Stimulated activated CD4-positive, alpha-beta T cell treated with anti-CD3 and anti-CD28 coated beads, Interleukin-1b, Interleukin-23, amount 100 ng/mL, for 4 hours (primary cell): Measurements from ENCODE around the gene SAE1.
A peak's percentile ranks its signal among the peaks of the same experiment; 100 is the strongest.
"Not testable (repeated sequence)": the region's sequence is repeated elsewhere in the genome, so short reads cannot be mapped to it uniquely, and the experiment has no call there.

ENCODE experiments used
- DNase-seq, 2 donors: peaks; one replicate each; pipeline ENCODE4 v3.0.0-alpha.2; 2020; ENCODE audit warnings: low read depth in 2 of 2

SAE1 gene

GRCh38 chr19:47130120-47130588, 481 bp upstream of the SAE1 start:
- no peak for DNase-seq

GRCh38 chr19:47132194-47132852, 1.7 kb downstream of the SAE1 start:
- no peak for DNase-seq

GRCh38 chr19:47133021-47133471, 2.4 kb downstream of the SAE1 start:
- no peak for DNase-seq

- DNase-seq, result no peak
Measured at GRCh38 chr19:47134545-47134944, 3.9 kb downstream of the SAE1 start.

GRCh38 chr19:47135156-47135555, 4.5 kb downstream of the SAE1 start:
- no peak for DNase-seq

GRCh38 chr19:47141252-47141651, 10.6 kb downstream of the SAE1 start:
- not testable (repeated sequence) for DNase-seq

- DNase-seq, result no peak
Measured at GRCh38 chr19:47141695-47142094, 11.1 kb downstream of the SAE1 start.

- no peak for DNase-seq
Measured at GRCh38 chr19:47142779-47143178, 12.1 kb downstream of the SAE1 start.

GRCh38 chr19:47143322-47144073, 12.9 kb downstream of the SAE1 start:
- no peak for DNase-seq

GRCh38 chr19:47144630-47145029, 14.0 kb downstream of the SAE1 start:
- no peak for DNase-seq

GRCh38 chr19:47145639-47146486, 15.2 kb downstream of the SAE1 start:
- DNase-seq, result no peak

- DNase-seq, result no peak
Measured at GRCh38 chr19:47146920-47147319, 16.3 kb downstream of the SAE1 start.

- DNase-seq, result no peak
Measured at GRCh38 chr19:47151627-47152026, 21.0 kb downstream of the SAE1 start.

GRCh38 chr19:47152205-47152604, 21.6 kb downstream of the SAE1 start:
- DNase-seq, result no peak

GRCh38 chr19:47152632-47153031, 22.0 kb downstream of the SAE1 start:
- no peak for DNase-seq

GRCh38 chr19:47153266-47153665, 22.6 kb downstream of the SAE1 start:
- no peak for DNase-seq

GRCh38 chr19:47155148-47155547, 24.5 kb downstream of the SAE1 start:
- no peak for DNase-seq

GRCh38 chr19:47156861-47157430, 26.3 kb downstream of the SAE1 start:
- no peak for DNase-seq

- DNase-seq, result peak in 1 of 2 donors; percentile 22
Measured at GRCh38 chr19:47157431-47158321, 27.0 kb downstream of the SAE1 start.

- DNase-seq, result no peak
Measured at GRCh38 chr19:47158367-47158791, 27.7 kb downstream of the SAE1 start.
